Keratinocyte (primary cell): ENCODE data around the gene CDK15.

Experiments
- EZH2 ChIP-seq: IDR thresholded peaks from one replicate; pipeline ENCODE4 v1.6.1; 2012; ENCODE audit warnings: inconsistent platforms, mild to moderate bottlenecking, low read length, moderate library complexity
- TF ChIP-seq, protein P1 (sequence below), 3 experiments: IDR thresholded peaks in 1 of 3; conservative IDR thresholded peaks in 1 of 3; optimal IDR thresholded peaks in 1 of 3; 2 replicates in 2 of 3; 3 replicates in 1 of 3; pipeline versions ENCODE3 to v1.5.1; 2011; ENCODE audit warnings: low read length in 3 of 3, mild to moderate bottlenecking in 3 of 3, moderate library complexity in 2 of 3, control low read depth in 1 of 3, inconsistent platforms in 1 of 3; ENCODE audit not compliant: insufficient read depth in 2 of 3; ENCODE audit errors: extremely low read depth in 1 of 3

DNA sequence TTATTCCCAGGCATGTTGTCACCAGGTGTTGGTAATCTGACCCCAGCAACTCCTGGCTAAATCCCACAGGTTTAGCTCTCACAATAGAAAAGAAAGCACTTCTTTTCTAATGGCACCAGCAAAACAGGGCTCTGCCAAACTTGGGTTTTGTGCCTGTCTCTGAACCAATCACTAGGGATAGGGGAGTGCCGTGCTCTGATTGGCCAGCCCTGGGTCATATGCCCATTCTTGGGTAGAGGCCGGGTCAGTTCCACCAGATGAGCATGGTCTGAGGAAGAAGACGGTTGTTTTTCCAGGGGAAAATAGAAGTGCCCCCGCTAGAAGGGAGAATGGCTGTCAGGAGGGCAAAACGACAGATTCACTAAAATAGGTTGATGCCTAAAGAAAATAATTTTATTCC lies 14.7 kb downstream of the CDK15 start:
- TF ChIP-seq, protein P1, sequence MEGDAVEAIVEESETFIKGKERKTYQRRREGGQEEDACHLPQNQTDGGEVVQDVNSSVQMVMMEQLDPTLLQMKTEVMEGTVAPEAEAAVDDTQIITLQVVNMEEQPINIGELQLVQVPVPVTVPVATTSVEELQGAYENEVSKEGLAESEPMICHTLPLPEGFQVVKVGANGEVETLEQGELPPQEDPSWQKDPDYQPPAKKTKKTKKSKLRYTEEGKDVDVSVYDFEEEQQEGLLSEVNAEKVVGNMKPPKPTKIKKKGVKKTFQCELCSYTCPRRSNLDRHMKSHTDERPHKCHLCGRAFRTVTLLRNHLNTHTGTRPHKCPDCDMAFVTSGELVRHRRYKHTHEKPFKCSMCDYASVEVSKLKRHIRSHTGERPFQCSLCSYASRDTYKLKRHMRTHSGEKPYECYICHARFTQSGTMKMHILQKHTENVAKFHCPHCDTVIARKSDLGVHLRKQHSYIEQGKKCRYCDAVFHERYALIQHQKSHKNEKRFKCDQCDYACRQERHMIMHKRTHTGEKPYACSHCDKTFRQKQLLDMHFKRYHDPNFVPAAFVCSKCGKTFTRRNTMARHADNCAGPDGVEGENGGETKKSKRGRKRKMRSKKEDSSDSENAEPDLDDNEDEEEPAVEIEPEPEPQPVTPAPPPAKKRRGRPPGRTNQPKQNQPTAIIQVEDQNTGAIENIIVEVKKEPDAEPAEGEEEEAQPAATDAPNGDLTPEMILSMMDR (optimal IDR thresholded peaks at IDR 0.05 in 1 of 3, IDR thresholded peaks at IDR 0.05 in 1 of 3, conservative IDR thresholded peaks at IDR 0.05 in 1 of 3; ENCODE audit: extremely low read depth in 1 of 3, insufficient read depth in 2 of 3, low read length in 3 of 3) = no peak
- no peak for TF ChIP-seq EZH2
